HepG2 (cell line): ENCODE data around the gene SLC7A10. TPM values are rescaled to one million over a fixed set of nuclear protein-coding genes. Genes with fewer than 3 reads are reported as not detected.

Experiments used
- ATAC-seq: fragments of 200-7000 bp; cut with Tn5 transposase; 3 replicates; pipeline ENCODE4 v1.9.1; 2020; ENCODE audit warnings: mild to moderate bottlenecking, moderate library complexity
- BruUV-seq: library from RNA; stranded (reverse); fragments of 400-500 nt; replicated peaks from 2 replicates; lab custom pipeline; 2021; lab: Mats Ljungman, UMichigan
- CTCF ChIA-PET: fragments of 300-600 bp; formaldehyde crosslinking; extraction: SDS; loops from one replicate; lab custom pipeline; 2021; ENCODE audit warnings: low total read pairs, inconsistent platforms, low intra/inter-chr PET ratio; lab: Yijun Ruan, JAX
- POLR2A ChIA-PET: fragments of 350-600 bp; sonication (Branson Sonifier 250); formaldehyde crosslinking; loops from one replicate; lab custom pipeline; 2020; ENCODE audit warnings: antibody characterized with exemption, inconsistent platforms; lab: Yijun Ruan, JAX
- DNase-seq: peaks from one replicate; pipeline ENCODE4 v3.0.0-alpha.2; 2015; ENCODE audit warnings: low spot score
- FAIRE-seq: peaks from 3 replicates; lab custom pipeline; 2011; peaks lifted over from hg19 to GRCh38; lab: Jason Lieb, UNC
- H2AFZ ChIP-seq: one replicate; pipeline ENCODE4 v1.6.1; 2011; ENCODE audit warnings: low read length, inconsistent platforms
- H3K27ac ChIP-seq: fragments of 300-600 bp; 3 replicates; pipeline ENCODE4 v1.8.0; 2011; ENCODE audit warnings: mixed run types, mild to moderate bottlenecking, mixed read lengths, low read length, inconsistent platforms; ENCODE audit not compliant: insufficient read depth; ENCODE audit errors: extremely low read length
- H3K27me3 ChIP-seq, 2 experiments: fragments of 200-600 bp in 1 of 2; 2 replicates in 1 of 2; 3 replicates in 1 of 2; pipeline versions ENCODE4 v1.6.0 to v1.8.0; 2011; ENCODE audit warnings: low read length in 2 of 2, mild to moderate bottlenecking in 2 of 2, moderate library complexity in 2 of 2, inconsistent platforms in 1 of 2; ENCODE audit not compliant: insufficient read depth in 2 of 2, control insufficient read depth in 1 of 2
- H3K36me3 ChIP-seq, 2 experiments: fragments of 200-600 bp in 1 of 2; replicated peaks in 1 of 2; 2 replicates in 1 of 2; 3 replicates in 1 of 2; pipeline versions ENCODE4 v1.5.1 to v1.8.0; 2011; ENCODE audit warnings: low read length in 2 of 2, inconsistent platforms in 1 of 2; ENCODE audit not compliant: insufficient read depth in 2 of 2, control insufficient read depth in 1 of 2
- H3K4me1 ChIP-seq: 2 replicates; pipeline ENCODE4 v1.5.1; 2012; ENCODE audit warnings: low read length, inconsistent platforms; ENCODE audit not compliant: insufficient read depth
- H3K4me2 ChIP-seq: 2 replicates; pipeline ENCODE4 v1.6.0; 2011; ENCODE audit warnings: low read depth, low read length, inconsistent platforms
- H3K4me3 ChIP-seq, 3 experiments: fragments of 200-600 bp in 1 of 3; sonication (generic), shearing (Covaris generic) in 1 of 3; replicated peaks in 1 of 3; 2 replicates each; pipeline ENCODE4 v1.5.1; 2011 to 2016; ENCODE audit warnings: low read length in 3 of 3, inconsistent platforms in 2 of 3, low read depth in 2 of 3, mild to moderate bottlenecking in 2 of 3, control low read depth in 1 of 3, mixed read lengths in 1 of 3; ENCODE audit not compliant: insufficient read depth in 1 of 3
- H3K79me2 ChIP-seq: one replicate; pipeline ENCODE4 v1.6.1; 2011; ENCODE audit warnings: low read length, inconsistent platforms; ENCODE audit not compliant: insufficient read depth
- H3K9ac ChIP-seq: 2 replicates; pipeline ENCODE4 v1.6.0; 2011; ENCODE audit warnings: mild to moderate bottlenecking, low read depth, low read length, inconsistent platforms; ENCODE audit not compliant: insufficient read depth
- H3K9me3 ChIP-seq: 2 replicates; pipeline ENCODE4 v1.5.1; 2012; ENCODE audit warnings: mild to moderate bottlenecking, low read length
- H4K20me1 ChIP-seq: 2 replicates; pipeline ENCODE4 v1.6.0; 2011; ENCODE audit warnings: inconsistent platforms, mild to moderate bottlenecking, low read length, moderate library complexity; ENCODE audit not compliant: insufficient read depth
- RBFOX2 ChIP-seq: fragments of 200-400 bp; formaldehyde crosslinking; IDR thresholded peaks from 2 replicates; pipeline ENCODE4 v1.6.1; 2017; ENCODE audit warnings: low read depth, mild to moderate bottlenecking, low read length
- SOX6 ChIP-seq, 2 experiments: fragments of 450-650 bp in 1 of 2; sonication (generic) in 1 of 2; formaldehyde crosslinking in 1 of 2; IDR thresholded peaks; 2 replicates each; pipeline versions ENCODE4 v1.4.0 to v1.6.1; 2017 to 2020; ENCODE audit warnings: antibody characterized with exemption in 1 of 2, mild to moderate bottlenecking in 1 of 2, missing genetic modification reagents in 1 of 2
- ZNF550 ChIP-seq: sonication (generic); formaldehyde crosslinking; IDR thresholded peaks from 2 replicates; pipeline ENCODE4 v1.4.0; 2020; ENCODE audit warnings: mild to moderate bottlenecking, missing genetic modification reagents, borderline replicate concordance
- WGBS: methylation state at CpG from one replicate; pipeline ENCODE4 v1.1.6; 2017; ENCODE audit warnings: low lambda C conversion rate; 5-methylcytosine and 5-hydroxymethylcytosine counted together
- in situ Hi-C: cut with HindIII; loops from 2 replicates; pipeline ENCODE4 v1.10.0; 2017; ENCODE audit warnings: low pct_unique_long_range_greater_than_20kb; ENCODE audit not compliant: extremely low pct_ligation_motif_present
- intact Hi-C: fragments of 100-400 bp; cut with micrococcal nuclease; formaldehyde crosslinking; loops from one replicate; pipeline ENCODE4 v1.10.0; 2022; ENCODE audit not compliant: unreplicated experiment
- polyA plus RNA-seq, 8 experiments: library from polyadenylated mRNA; depleted of rRNA in 3 of 8; stranded (reverse) in 7 of 8; unstranded in 1 of 8; fragments of >200 nt; fragmentation: Illumina TruSeq in 4 of 8; extraction: Trizol in 4 of 8; gene quantifications; 2 replicates each; pipeline versions ENCODE4 v1.2.1 to v1.2.3, GENCODE V29; 2011 to 2016; ENCODE audit warnings: low read depth in 4 of 8, missing spikeins in 1 of 8, mixed read lengths in 1 of 8; ENCODE audit not compliant: insufficient read depth in 1 of 8
- total RNA-seq, 5 experiments: library from RNA; depleted of rRNA; stranded (reverse); fragments of >200 nt; fragmentation: Illumina TruSeq; extraction: Trizol; gene quantifications; 2 replicates each; pipeline ENCODE4 v1.2.3, GENCODE V29; 2016; ENCODE audit warnings: low read depth in 1 of 5
- TF ChIP-seq, protein P1 (sequence below): fragments of 450-650 bp; IDR thresholded peaks from 2 replicates; pipeline ENCODE4 v1.6.1; 2016

Gene SLC7A10
- total and polyA plus RNA-seq, 2 of the 13 experiments (the other 11 are each of a cell fraction or from before 2014, with no cell fraction given), result 1.1 to 2.2 TPM

DNA sequence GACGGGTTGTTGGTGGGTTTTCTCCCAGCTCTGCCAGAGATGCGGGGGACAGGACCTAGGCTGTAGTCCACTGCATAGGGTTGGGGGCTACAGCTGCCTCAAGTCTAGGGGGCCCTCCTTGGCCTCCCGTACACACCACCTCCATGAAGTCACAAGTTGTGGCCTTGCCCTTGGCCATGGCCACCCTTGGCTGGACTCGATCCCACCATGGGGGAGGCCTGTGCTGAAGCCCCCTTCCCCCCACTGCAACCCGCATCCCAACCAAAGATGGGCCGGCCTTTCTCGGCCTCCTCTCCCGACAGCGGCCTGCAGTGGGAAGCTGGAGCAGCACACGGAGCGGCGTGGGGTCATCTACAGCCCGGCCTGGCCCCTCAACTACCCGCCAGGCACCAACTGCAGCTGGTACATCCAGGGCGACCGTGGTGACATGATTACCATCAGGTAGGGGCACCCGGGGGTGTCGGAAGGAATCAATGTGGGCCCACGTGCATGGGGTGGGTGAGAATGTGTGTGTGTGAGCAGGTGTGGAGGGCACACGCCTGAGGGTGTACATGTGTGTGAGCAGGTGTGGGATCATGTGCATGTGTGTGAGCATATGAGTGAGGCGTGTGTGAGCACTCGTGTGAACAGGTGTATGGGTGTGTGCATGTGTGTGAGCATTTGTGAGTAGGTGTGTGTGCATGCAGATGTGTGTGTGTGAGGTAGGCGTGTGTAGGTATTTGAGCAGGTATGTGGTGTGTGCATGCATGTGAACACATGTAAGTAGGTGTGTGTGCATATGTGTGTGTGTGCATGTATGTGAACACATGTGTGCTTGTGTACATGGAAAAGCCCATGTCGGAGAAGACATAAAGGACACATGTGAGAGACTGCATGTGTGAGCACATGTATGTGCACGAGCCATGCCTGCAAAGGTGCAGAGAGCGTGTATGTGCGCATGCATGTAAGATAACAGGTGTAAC lies 22.8 kb downstream of the SLC7A10 start:
- CTCF ChIA-PET, result no interaction called here
- ATAC-seq, result no peak
- H3K4me1 ChIP-seq, result peaks cover 20% of the 10 kb centered on the region

More for the DNA sequence above, 22.8 kb downstream of the SLC7A10 start:
- Histone ChIP-seq H3K9me3 (no peaks in the 10 kb centered on the region), H4K20me1 (no peaks in the 10 kb centered on the region), H3K27me3 (no peaks in the 10 kb centered on the region), H3K36me3 (peaks cover 22 to 44% of the 10 kb centered on the region in 2 experiments), H3K4me3 (no peak overlapping the region)
- intact Hi-C loops, result no loop called here
- BruUV-seq, result no TSS peak
- TF ChIP-seq RBFOX2 (0 out of 2 replicates have a peak, but pooled peaks have one; percentile 22), ZNF550 (CRISPR knock-in tag) (no peak), SOX6 (IDR thresholded peaks at IDR 0.05) (no peak), SOX6 (CRISPR knock-in tag; IDR thresholded peaks at IDR 0.05) (no peak)
- TF ChIP-seq, protein P1, sequence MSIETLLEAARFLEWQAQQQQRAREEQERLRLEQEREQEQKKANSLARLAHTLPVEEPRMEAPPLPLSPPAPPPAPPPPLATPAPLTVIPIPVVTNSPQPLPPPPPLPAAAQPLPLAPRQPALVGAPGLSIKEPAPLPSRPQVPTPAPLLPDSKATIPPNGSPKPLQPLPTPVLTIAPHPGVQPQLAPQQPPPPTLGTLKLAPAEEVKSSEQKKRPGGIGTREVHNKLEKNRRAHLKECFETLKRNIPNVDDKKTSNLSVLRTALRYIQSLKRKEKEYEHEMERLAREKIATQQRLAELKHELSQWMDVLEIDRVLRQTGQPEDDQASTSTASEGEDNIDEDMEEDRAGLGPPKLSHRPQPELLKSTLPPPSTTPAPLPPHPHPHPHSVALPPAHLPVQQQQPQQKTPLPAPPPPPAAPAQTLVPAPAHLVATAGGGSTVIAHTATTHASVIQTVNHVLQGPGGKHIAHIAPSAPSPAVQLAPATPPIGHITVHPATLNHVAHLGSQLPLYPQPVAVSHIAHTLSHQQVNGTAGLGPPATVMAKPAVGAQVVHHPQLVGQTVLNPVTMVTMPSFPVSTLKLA, result peak; percentile 93
- TF ChIP-seq, all 625 proteins: peak for 2
- WGBS, result 93% methylated on average over 23 of the region's 27 CpGs
- Histone ChIP-seq H3K27ac (no peak overlapping the region), H3K9ac (no peak overlapping the region), H2AFZ (no peak overlapping the region), H3K4me2 (no peak overlapping the region), H3K79me2 (peaks cover 2% of the 10 kb centered on the region)
- DNase-seq (no peak), FAIRE-seq (no peak)
- in situ Hi-C loops, result no loop called here
- POLR2A ChIA-PET, result no interaction called here
